HEK293 (cell line): ENCODE results near the gene PDLIM1.

Experiments used
- CTCF ChIA-PET: fragments of 350-600 bp; formaldehyde crosslinking; extraction: SDS; loops from one replicate; lab custom pipeline; 2021; ENCODE audit warnings: antibody characterized with exemption; lab: Yijun Ruan, JAX
- POLR2A ChIA-PET: fragments of 300-600 bp; formaldehyde crosslinking; extraction: SDS; loops from one replicate; lab custom pipeline; 2020; ENCODE audit warnings: antibody characterized with exemption, inconsistent platforms; lab: Yijun Ruan, JAX
- H3K27ac ChIP-seq: fragments of 200-500 bp; sonication (Bioruptor generic); 2 replicates; pipeline ENCODE4 v1.5.1; 2014; ENCODE audit warnings: low read depth, low read length, control low read depth, inconsistent platforms; ENCODE audit errors: extremely low read depth
- H3K36me3 ChIP-seq, 2 experiments: fragments of 200-500 bp in 1 of 2; sonication (Bioruptor generic) in 1 of 2; 1 replicate in 1 of 2; 2 replicates in 1 of 2; pipeline ENCODE4 v1.5.1; 2014 to 2017; ENCODE audit warnings: inconsistent platforms in 2 of 2, low read length in 2 of 2; ENCODE audit not compliant: control insufficient read depth in 2 of 2, insufficient read depth in 1 of 2
- H3K4me1 ChIP-seq: fragments of 200-500 bp; sonication (Bioruptor generic); 2 replicates; pipeline ENCODE4 v1.5.1; 2014; ENCODE audit warnings: mild to moderate bottlenecking, low read length, inconsistent platforms; ENCODE audit not compliant: control insufficient read depth, insufficient read depth
- H3K4me3 ChIP-seq: 2 replicates; pipeline ENCODE4 v1.5.1; 2011; ENCODE audit warnings: low read depth, mild to moderate bottlenecking, control low read depth, low read length, moderate library complexity
- H3K9me3 ChIP-seq: fragments of 200-500 bp; sonication (Bioruptor generic); 2 replicates; pipeline ENCODE4 v1.5.1; 2014; ENCODE audit warnings: low read depth, low read length, inconsistent platforms; ENCODE audit not compliant: control insufficient read depth, insufficient read depth
- GFI1B ChIP-seq: fragments of 450-650 bp; formaldehyde crosslinking; IDR thresholded peaks from 2 replicates; pipeline ENCODE4 v1.5.1; 2016; ENCODE audit warnings: missing biosample characterization, missing genetic modification characterization
- KLF16 ChIP-seq: fragments of 450-650 bp; formaldehyde crosslinking; IDR thresholded peaks from 2 replicates; pipeline ENCODE4 v1.5.1; 2017; ENCODE audit warnings: missing biosample characterization, missing genetic modification characterization
- SCRT2 ChIP-seq: fragments of 450-650 bp; formaldehyde crosslinking; IDR thresholded peaks from 2 replicates; pipeline ENCODE4 v1.5.1; 2016; ENCODE audit warnings: missing biosample characterization, missing genetic modification characterization
- SETDB1 ChIP-seq: IDR thresholded peaks from one replicate; pipeline ENCODE4 v1.6.1; 2017; ENCODE audit warnings: mild to moderate bottlenecking, low read length, moderate library complexity, mixed read lengths; ENCODE audit not compliant: insufficient read length
- ZFHX2 ChIP-seq: fragments of 450-650 bp; formaldehyde crosslinking; conservative IDR thresholded peaks from 2 replicates; pipeline ENCODE4 v1.5.1; 2016; ENCODE audit warnings: missing biosample characterization, missing genetic modification characterization
- ZNF202 ChIP-seq: fragments of 450-650 bp; formaldehyde crosslinking; IDR thresholded peaks from 2 replicates; pipeline ENCODE4 v1.5.1; 2016; ENCODE audit warnings: missing biosample characterization, missing genetic modification characterization, borderline replicate concordance
- ZNF248 ChIP-seq: fragments of 450-650 bp; formaldehyde crosslinking; IDR thresholded peaks from 2 replicates; pipeline ENCODE4 v1.5.1; 2017; ENCODE audit warnings: missing biosample characterization, missing genetic modification characterization
- ZNF335 ChIP-seq: fragments of 450-650 bp; formaldehyde crosslinking; conservative IDR thresholded peaks from 2 replicates; pipeline ENCODE4 v1.5.1; 2016; ENCODE audit warnings: missing biosample characterization, missing genetic modification characterization
- ZNF404 ChIP-seq: fragments of 450-650 bp; formaldehyde crosslinking; IDR thresholded peaks from 2 replicates; pipeline ENCODE4 v1.5.1; 2017; ENCODE audit warnings: missing biosample characterization, missing genetic modification characterization
- ZNF473 ChIP-seq: fragments of 450-650 bp; formaldehyde crosslinking; IDR thresholded peaks from 2 replicates; pipeline ENCODE4 v1.5.1; 2017; ENCODE audit warnings: missing biosample characterization, missing genetic modification characterization
- ZNF544 ChIP-seq: fragments of 450-650 bp; formaldehyde crosslinking; IDR thresholded peaks from 2 replicates; pipeline ENCODE4 v1.5.0; 2017; ENCODE audit warnings: missing biosample characterization, missing genetic modification characterization
- ZNF600 ChIP-seq: fragments of 450-650 bp; formaldehyde crosslinking; IDR thresholded peaks from 2 replicates; pipeline ENCODE4 v1.5.1; 2016; ENCODE audit warnings: missing biosample characterization, missing genetic modification characterization
- ZSCAN30 ChIP-seq: fragments of 450-650 bp; IDR thresholded peaks from 2 replicates; pipeline ENCODE4 v1.5.1; 2018; ENCODE audit warnings: missing biosample characterization, mild to moderate bottlenecking, missing genetic modification characterization, moderate library complexity
- ZXDB ChIP-seq: fragments of 450-650 bp; formaldehyde crosslinking; IDR thresholded peaks from 2 replicates; pipeline ENCODE4 v1.5.1; 2016; ENCODE audit warnings: missing biosample characterization, missing genetic modification characterization
- TF ChIP-seq, protein P1 (sequence below): fragments of 450-650 bp; formaldehyde crosslinking; IDR thresholded peaks from 2 replicates; pipeline ENCODE4 v1.5.1; 2016; ENCODE audit warnings: missing biosample characterization, missing genetic modification characterization
- TF ChIP-seq, protein P2 (sequence below): fragments of 450-650 bp; formaldehyde crosslinking; conservative IDR thresholded peaks from 2 replicates; pipeline ENCODE4 v1.5.1; 2016; ENCODE audit warnings: low read depth, missing biosample characterization, missing genetic modification characterization
- TF ChIP-seq, protein P3 (sequence below): fragments of 450-650 bp; formaldehyde crosslinking; IDR thresholded peaks from 2 replicates; pipeline ENCODE4 v1.5.1; 2016; ENCODE audit warnings: missing biosample characterization, missing genetic modification characterization

PDLIM1 gene

DNA sequence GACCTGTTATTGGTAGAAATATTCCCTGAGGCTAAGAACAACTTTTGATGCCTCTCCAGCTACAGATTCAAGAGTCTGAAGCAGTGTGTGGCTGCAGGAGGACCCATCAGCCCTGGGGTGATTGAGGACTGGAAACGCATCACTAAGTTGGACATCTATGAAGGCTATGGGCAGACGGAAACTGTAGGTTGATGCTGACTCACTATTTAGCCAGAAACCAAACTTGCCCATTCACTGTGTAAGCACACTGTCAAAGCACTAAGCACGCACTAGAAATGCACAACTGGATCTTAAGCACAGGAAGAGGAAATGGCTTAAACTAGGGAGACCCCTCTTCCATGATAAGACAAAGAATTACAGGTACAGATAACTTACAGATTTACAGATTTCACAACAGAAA, 76.0 kb downstream of the PDLIM1 start:
- Histone ChIP-seq H3K4me3 (no peak overlapping the region), H3K36me3 (no peaks in the 10 kb centered on the region; a peak in 1 of 3 replicates), H3K9me3 (no peaks in the 10 kb centered on the region), H3K27ac (no peak overlapping the region), H3K4me1 (no peaks in the 10 kb centered on the region; the same call in 1 of the 2 replicates)
- CTCF ChIA-PET, result interaction anchor here (1.8 kb wide), 1 partner anchor 28 kb away, joined by 11 read pairs; no protein-coding TSS in a partner anchor
- TF ChIP-seq ZFHX2 (tag by site-specific recombination) (no peak), ZNF248 (tag by site-specific recombination) (no peak), ZNF404 (tag by site-specific recombination) (no peak), ZSCAN30 (tag by site-specific recombination) (no peak), ZNF600 (no peak), ZXDB (tag by site-specific recombination) (no peak), ZNF544 (tag by site-specific recombination) (no peak), ZNF202 (tag by site-specific recombination) (no peak), KLF16 (tag by site-specific recombination) (no peak), ZNF335 (tag by site-specific recombination) (no peak), GFI1B (tag by site-specific recombination) (no peak), ZNF473 (tag by site-specific recombination) (no peak)
- TF ChIP-seq, protein P1, sequence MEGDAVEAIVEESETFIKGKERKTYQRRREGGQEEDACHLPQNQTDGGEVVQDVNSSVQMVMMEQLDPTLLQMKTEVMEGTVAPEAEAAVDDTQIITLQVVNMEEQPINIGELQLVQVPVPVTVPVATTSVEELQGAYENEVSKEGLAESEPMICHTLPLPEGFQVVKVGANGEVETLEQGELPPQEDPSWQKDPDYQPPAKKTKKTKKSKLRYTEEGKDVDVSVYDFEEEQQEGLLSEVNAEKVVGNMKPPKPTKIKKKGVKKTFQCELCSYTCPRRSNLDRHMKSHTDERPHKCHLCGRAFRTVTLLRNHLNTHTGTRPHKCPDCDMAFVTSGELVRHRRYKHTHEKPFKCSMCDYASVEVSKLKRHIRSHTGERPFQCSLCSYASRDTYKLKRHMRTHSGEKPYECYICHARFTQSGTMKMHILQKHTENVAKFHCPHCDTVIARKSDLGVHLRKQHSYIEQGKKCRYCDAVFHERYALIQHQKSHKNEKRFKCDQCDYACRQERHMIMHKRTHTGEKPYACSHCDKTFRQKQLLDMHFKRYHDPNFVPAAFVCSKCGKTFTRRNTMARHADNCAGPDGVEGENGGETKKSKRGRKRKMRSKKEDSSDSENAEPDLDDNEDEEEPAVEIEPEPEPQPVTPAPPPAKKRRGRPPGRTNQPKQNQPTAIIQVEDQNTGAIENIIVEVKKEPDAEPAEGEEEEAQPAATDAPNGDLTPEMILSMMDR (tag by site-specific recombination), result no peak
- TF ChIP-seq, protein P2, sequence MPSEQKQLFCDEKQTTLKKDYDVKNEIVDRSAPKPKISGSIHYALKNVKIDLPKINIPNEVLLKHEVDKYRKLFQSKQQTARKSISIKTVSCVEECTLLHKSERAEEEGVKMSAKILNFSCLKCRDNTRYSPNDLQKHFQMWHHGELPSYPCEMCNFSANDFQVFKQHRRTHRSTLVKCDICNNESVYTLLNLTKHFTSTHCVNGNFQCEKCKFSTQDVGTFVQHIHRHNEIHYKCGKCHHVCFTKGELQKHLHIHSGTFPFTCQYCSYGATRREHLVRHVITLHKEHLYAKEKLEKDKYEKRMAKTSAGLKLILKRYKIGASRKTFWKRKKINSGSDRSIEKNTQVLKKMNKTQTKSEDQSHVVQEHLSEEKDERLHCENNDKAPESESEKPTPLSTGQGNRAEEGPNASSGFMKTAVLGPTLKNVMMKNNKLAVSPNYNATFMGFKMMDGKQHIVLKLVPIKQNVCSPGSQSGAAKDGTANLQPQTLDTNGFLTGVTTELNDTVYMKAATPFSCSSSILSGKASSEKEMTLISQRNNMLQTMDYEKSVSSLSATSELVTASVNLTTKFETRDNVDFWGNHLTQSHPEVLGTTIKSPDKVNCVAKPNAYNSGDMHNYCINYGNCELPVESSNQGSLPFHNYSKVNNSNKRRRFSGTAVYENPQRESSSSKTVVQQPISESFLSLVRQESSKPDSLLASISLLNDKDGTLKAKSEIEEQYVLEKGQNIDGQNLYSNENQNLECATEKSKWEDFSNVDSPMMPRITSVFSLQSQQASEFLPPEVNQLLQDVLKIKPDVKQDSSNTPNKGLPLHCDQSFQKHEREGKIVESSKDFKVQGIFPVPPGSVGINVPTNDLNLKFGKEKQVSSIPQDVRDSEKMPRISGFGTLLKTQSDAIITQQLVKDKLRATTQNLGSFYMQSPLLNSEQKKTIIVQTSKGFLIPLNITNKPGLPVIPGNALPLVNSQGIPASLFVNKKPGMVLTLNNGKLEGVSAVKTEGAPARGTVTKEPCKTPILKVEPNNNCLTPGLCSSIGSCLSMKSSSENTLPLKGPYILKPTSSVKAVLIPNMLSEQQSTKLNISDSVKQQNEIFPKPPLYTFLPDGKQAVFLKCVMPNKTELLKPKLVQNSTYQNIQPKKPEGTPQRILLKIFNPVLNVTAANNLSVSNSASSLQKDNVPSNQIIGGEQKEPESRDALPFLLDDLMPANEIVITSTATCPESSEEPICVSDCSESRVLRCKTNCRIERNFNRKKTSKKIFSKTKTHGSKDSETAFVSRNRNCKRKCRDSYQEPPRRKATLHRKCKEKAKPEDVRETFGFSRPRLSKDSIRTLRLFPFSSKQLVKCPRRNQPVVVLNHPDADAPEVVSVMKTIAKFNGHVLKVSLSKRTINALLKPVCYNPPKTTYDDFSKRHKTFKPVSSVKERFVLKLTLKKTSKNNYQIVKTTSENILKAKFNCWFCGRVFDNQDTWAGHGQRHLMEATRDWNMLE (tag by site-specific recombination), result no peak
- TF ChIP-seq, protein P3, sequence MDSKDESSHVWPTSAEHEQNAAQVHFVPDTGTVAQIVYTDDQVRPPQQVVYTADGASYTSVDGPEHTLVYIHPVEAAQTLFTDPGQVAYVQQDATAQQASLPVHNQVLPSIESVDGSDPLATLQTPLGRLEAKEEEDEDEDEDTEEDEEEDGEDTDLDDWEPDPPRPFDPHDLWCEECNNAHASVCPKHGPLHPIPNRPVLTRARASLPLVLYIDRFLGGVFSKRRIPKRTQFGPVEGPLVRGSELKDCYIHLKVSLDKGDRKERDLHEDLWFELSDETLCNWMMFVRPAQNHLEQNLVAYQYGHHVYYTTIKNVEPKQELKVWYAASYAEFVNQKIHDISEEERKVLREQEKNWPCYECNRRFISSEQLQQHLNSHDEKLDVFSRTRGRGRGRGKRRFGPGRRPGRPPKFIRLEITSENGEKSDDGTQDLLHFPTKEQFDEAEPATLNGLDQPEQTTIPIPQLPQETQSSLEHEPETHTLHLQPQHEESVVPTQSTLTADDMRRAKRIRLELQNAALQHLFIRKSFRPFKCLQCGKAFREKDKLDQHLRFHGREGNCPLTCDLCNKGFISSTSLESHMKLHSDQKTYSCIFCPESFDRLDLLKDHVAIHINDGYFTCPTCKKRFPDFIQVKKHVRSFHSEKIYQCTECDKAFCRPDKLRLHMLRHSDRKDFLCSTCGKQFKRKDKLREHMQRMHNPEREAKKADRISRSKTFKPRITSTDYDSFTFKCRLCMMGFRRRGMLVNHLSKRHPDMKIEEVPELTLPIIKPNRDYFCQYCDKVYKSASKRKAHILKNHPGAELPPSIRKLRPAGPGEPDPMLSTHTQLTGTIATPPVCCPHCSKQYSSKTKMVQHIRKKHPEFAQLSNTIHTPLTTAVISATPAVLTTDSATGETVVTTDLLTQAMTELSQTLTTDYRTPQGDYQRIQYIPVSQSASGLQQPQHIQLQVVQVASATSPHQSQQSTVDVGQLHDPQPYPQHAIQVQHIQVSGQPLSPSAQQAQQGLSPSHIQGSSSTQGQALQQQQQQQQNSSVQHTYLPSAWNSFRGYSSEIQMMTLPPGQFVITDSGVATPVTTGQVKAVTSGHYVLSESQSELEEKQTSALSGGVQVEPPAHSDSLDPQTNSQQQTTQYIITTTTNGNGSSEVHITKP (tag by site-specific recombination), result no peak
- POLR2A ChIA-PET, result no interaction called here

DNA sequence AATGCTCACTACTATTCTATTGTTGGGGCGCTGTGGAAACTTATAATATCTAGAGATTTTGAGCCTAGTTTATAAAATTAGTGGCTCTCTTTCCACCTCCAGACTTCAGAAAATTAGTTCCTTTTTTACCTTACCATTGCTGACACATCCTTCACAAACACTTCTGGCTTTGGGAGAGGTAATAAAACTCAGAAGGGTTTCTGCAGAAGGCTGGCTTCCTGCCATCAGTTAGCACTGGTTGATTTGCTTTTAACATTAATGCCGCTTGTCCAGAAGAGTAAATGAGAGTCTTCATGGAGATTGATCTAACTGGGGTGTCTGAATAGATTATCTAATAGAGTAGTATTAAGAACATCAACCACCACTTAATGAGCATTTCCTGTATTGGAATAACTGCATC, 76.4 kb downstream of the PDLIM1 start:
- CTCF ChIA-PET, result no interaction called here
- POLR2A ChIA-PET, result no interaction called here
- TF ChIP-seq SCRT2 (tag by site-specific recombination) (0 out of 2 replicates have a peak, but pooled peaks have one; percentile 46), SETDB1 (no peak)
- no peaks in the 10 kb centered on the region; the same call in 1 of the 2 replicates for H3K4me1 ChIP-seq
- H3K9me3 ChIP-seq, result no peaks in the 10 kb centered on the region
- no peak overlapping the region for H3K27ac ChIP-seq
- H3K36me3 ChIP-seq, result no peaks in the 10 kb centered on the region; a peak in 1 of 3 replicates
- no peak overlapping the region for H3K4me3 ChIP-seq
